Adrenal gland (tissue), 5 donors: Measurements from ENCODE around the gene DLGAP5.

Experiments
- CTCF ChIP-seq, 6 experiments: fragments of 450-650 bp in 4 of 6; fragments of 200-600 bp in 2 of 6; sonication (generic) in 1 of 6; IDR thresholded peaks; 1 replicate in 5 of 6; 2 replicates in 1 of 6; pipeline versions ENCODE4 v1.5.1 to v1.8.0; 2016 to 2021; ENCODE audit warnings: antibody characterized with exemption in 6 of 6, mild to moderate bottlenecking in 2 of 6, moderate library complexity in 1 of 6
- POLR2A ChIP-seq, 2 donors: fragments of 450-650 bp; IDR thresholded peaks; one replicate each; pipeline ENCODE4 v1.6.1; 2017; ENCODE audit warnings: antibody characterized with exemption in 2 of 2, mild to moderate bottlenecking in 2 of 2, moderate library complexity in 1 of 2
- donor health status: DM: no; HTN: no; CAD: no.

GRCh38 chr14:55129428-55130195 lies 61.8 kb downstream of the DLGAP5 start:
- no peak for TF ChIP-seq CTCF (IDR thresholded peaks at IDR 0.05)
- peak in 1 of 2 donors; percentile 29 for TF ChIP-seq POLR2A (IDR thresholded peaks at IDR 0.05)
